Activated CD4-positive, CD25-positive, alpha-beta regulatory T cell treated with anti-CD3 and anti-CD28 coated beads, Interleukin-2, amount 50 U/mL, for 16 hours (primary cell): ENCODE data around the gene ABCC1.
"Not testable (repeated sequence)": the region's sequence is repeated elsewhere in the genome, so short reads cannot be mapped to it uniquely, and the experiment has no call there.

Experiments used
- DNase-seq: peaks from one replicate; pipeline ENCODE4 v3.0.0-alpha.2; 2020; ENCODE audit warnings: low read depth, low spot score

The ABCC1 gene

DNA sequence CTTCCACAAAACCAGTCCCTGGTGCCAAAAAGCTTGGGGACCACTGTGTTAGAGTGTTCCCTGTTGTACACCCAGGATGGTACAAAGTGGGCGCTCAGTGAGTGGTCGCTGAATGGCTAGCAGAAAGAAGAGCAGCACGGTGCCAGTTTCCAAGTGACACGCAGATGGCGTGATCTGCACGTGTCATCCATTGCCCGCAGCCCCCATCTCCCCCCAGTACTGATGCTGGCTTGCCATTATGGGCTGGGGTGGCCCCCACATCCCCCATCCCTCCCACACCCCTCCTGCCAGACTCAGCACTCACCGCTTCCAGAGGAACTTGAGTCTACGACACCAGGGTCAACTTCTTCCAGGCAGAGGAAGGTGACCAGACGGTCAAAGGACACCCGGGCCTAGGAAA is 237.4 kb downstream of the ABCC1 start:
- no peak for DNase-seq

DNA sequence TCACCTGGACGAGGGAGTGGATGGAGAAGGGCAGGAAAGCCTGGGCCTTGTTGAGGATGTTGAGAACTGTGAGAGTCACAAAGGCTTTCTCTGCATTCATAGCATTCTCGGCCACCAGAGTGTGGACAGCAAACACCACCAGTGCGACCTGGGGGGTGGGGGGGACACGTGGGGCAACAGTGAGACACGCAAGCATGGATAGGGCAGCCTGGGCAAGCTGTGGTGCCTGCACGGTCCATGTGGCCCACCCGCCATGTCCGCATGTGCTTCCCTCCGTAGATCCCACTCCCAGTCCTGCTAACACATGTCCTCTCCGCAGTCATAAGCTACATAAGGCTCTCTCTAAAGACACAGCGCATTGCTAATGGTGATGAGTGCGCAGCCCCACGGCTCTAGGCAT is 239.4 kb downstream of the ABCC1 start:
- no peak for DNase-seq

GRCh38 chr16:16189842-16190241 is 240.4 kb downstream of the ABCC1 start:
- DNase-seq, result no peak

DNA sequence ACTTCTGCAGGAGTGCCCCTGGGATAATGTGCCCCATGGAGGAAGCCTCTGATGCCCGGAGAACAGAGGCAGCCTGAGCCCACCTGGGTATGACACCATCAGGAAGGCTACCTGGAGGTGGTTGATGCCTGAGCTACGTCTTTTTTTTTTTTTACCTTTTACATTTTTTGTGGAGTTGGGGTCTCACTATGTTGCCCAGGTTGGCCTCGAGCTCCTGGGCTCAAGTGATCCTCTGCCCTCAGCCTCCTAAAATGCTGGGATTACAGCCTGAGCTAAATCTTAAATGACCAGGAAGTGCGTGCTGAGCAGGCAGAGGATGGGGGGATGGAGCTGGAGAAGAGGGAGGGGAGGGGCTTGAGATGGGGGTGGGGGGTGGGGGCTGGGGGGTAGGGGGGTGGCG is 241.1 kb downstream of the ABCC1 start:
- DNase-seq, result no peak

GRCh38 chr16:16190966-16191365 is 241.6 kb downstream of the ABCC1 start:
- not testable (repeated sequence) for DNase-seq

DNA sequence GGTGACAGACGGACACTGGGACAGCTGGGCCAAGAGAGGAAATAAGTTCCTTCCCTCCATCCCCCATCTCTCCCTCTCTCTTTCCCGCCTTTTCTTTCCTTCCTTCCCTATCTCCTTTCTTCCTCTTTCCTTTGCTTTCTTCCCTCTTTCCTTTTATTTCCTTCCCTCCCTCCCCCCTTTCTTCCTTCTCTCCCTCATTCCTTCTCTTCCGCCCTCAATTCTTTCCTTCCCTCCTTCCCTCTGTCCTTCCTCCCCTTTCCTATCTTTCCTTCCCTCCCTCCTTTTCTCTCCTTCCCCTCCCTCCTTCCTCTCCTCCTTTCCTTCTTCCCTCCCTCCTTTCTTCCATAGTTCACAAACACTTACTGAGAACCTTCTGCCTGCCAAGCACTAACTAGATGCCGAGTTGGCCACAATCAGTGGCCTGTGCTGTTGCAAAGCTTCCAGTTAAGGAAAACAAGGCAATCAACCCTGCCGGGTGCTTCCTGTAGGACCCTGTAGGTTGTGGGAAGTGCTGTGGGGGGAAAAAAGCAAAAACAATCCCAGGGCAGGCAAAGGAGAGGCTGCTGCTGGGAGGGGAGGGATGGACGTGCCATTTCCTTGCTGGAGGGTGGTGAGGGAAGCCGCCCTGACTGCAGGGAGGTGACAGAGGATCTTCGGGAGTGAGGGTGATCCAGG is 242.2 kb downstream of the ABCC1 start:
- DNase-seq, result no peak
